OCI-LY1 (cell line): ENCODE results near the gene DEDD.

Experiments
- EZH2 ChIP-seq: fragments of 200-600 bp; sonication (generic), shearing (Covaris generic); IDR thresholded peaks from 2 replicates; pipeline ENCODE4 v1.8.0; 2017; ENCODE audit warnings: borderline replicate concordance, mixed run types, mild to moderate bottlenecking, antibody characterized with exemption, low read length, moderate library complexity, mixed read lengths
- TF ChIP-seq, protein P1 (sequence below): fragments of 200-600 bp; sonication (generic), shearing (Covaris generic); IDR thresholded peaks from 2 replicates; pipeline ENCODE4 v1.5.1; 2017; ENCODE audit warnings: mild to moderate bottlenecking, antibody characterized with exemption, low read length, moderate library complexity, mixed read lengths

DNA sequence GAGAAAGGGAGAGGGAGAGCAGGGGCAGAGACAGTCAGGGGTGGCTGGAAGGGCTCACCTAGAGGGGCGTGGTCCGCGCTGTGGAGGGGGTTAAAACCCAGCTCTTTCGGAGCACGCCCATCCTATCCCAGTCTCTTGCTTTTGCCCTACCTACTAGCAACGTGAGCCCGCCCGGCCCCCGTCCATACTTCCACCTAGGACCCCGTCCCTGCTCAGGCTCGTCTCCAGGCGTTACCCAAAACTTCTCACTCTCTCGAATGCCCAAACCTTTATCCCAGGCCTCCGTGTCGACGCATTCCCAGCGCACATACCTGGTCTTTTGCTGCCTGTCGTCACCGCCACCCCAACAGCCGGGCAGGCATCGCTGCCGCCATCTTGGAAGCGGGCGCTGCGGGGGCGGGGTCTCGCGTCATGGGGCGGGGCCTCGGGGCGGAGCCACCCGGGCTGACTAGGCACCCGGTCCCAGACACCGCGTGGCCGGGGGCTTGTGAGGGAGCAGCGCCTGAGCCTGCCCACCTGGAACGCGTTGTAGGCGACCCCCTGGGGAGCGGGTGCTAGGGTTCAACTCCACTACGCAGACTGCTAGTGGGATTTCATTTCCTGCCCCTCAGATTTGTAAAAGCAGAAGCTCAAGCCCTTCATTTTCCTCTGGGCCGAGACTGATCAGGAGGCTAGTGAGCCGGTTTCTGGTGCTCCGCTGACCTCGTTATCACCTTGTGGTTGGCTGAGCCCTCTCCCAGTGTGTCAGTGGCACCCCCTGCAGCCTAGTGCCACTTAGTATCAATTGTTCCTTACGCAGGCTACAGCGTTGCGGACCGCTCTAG lies 44.9 kb upstream of the DEDD start, which contains the start of gene B4GALT3:
- TF ChIP-seq, protein P1, sequence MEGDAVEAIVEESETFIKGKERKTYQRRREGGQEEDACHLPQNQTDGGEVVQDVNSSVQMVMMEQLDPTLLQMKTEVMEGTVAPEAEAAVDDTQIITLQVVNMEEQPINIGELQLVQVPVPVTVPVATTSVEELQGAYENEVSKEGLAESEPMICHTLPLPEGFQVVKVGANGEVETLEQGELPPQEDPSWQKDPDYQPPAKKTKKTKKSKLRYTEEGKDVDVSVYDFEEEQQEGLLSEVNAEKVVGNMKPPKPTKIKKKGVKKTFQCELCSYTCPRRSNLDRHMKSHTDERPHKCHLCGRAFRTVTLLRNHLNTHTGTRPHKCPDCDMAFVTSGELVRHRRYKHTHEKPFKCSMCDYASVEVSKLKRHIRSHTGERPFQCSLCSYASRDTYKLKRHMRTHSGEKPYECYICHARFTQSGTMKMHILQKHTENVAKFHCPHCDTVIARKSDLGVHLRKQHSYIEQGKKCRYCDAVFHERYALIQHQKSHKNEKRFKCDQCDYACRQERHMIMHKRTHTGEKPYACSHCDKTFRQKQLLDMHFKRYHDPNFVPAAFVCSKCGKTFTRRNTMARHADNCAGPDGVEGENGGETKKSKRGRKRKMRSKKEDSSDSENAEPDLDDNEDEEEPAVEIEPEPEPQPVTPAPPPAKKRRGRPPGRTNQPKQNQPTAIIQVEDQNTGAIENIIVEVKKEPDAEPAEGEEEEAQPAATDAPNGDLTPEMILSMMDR, result peak; percentile 58
- TF ChIP-seq EZH2, result no peak
